ENCODE data around the gene TMTC3.
"Not testable (repeated sequence)": the region's sequence is repeated elsewhere in the genome, so short reads cannot be mapped to it uniquely, and the experiment has no call there.

The TMTC3 gene

DNA sequence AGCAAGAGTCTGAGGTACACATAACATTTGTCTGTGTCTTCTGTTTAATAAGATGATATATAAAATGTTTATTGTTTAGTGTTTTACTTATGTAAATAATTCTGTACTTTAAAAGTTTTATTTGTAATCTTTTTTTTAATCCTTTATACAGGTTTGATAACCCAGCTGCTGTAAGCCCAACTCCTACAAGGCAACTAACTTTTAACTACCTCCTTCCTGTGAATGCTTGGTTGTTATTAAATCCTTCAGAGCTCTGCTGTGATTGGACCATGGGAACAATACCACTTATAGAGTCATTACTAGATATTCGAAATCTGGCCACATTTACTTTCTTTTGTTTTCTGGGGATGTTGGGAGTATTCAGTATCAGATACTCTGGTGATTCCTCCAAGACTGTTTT lies 24.1 kb downstream of the TMTC3 start:
- DNase-seq (ENCODE audit: low read depth in 2 of 2) = no peak

DNA sequence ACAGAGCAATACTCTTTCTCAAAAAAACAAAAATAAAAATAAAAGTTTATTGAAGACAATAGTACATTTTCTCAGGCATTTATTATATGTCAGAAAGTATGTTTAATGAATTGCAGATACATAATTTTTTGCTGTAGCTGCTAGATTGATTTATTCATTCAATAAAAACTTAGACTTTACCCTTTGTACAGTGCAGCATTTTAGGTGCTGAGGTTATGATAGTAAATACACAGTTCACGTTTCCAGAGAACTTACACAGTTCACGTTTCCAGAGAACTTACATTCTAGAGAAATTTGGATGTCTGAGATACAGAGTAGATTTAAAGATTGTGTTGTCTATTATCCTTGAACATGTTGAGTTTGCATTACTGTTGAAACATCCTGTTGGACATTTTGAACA lies 25.3 kb downstream of the TMTC3 start:
- DNase-seq (ENCODE audit: low read depth in 2 of 2) = no peak

DNA sequence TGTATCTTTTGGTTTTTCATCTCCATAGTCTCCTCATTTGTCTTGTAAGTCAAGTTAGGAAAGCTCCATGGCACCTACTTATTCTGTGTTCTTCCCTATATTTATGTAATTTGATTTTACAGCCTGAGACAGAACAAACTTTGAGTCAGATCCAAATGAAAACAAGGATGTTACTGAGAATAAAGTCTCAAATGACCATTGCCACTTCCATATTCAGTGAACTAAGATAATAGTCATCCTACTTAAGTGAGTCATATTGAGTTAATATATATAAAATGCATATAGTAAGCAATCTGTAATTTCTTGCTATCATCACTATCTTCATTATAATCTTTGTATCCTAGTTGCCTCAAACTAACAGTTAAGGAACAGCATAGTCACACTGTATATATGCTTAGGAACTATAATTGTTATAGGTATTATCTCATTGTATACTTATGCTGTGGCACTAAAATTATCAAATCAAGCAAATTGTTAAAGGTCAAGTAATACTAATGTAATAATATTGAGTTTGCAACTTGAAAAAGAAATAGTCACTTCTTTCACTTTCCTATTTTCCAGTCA lies 30.8 kb downstream of the TMTC3 start:
- no peak for DNase-seq (ENCODE audit: low read depth in 2 of 2)

DNA sequence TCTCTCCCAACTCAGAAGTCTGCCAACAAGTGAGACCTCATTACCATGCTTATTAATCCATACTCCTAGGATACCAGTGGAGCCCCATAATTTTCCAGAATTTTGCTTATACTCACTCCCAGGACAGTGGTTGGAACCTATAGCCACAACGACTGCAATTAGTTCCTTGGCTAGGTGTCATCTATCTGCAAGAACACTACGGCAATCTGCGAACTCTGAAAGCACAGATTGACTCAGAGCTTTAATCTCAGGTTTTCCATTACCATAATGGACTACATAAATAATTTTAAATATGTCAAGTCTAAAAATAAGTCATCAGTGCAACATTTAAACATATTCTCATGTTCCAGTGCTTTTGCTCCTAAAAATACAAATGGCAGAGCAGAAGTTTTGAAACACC lies 33.4 kb downstream of the TMTC3 start:
- DNase-seq (ENCODE audit: low read depth in 2 of 2) = no peak

DNA sequence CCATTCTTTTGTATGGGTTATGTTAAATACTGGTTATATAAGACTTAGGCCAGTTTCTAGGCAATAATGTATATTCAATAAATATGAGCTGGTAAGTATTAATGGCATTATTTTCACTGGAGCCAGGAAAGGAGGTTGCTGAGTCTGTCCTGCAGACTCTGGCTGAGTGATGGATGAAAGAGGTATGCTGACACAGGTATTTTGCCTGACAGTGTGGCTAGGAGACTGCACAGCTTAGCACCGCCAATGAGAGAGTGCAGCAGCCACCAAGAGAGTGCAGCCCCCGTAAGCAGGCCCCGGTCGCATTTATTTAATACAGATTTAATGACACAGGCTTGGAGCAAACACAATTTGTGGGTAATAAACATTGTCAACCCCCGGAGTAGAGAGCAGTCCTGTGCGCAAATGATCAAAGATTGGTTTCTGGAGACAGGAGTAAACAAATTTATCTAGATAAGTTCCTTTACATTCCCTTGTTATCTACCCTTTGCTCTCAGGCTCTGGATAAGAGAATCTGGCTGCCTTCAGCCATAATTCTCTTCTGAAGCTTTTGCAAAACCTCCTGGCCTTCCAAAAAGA lies 37.4 kb downstream of the TMTC3 start:
- DNase-seq (ENCODE audit: low read depth in 2 of 2) = no peak

DNA sequence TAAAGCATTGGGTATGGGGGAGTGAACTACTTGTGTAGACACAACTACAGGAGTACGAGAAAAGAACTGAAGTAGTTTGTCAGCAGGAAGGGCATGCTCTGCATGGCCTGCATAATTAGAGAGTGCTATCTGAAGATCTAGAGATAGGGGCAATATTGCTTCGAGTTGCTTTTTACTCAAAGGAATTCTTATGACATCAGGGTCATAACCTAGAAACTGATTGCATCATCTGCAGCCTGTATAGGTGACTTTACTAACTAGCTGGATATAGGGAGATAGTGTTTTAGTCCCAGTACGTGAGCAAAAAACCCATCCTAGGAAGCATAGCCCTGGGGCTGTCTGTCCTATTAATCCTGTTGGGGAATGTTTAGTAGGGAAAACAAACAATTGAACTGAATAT lies 39.8 kb downstream of the TMTC3 start:
- DNase-seq (ENCODE audit: low read depth in 2 of 2) = no peak

DNA sequence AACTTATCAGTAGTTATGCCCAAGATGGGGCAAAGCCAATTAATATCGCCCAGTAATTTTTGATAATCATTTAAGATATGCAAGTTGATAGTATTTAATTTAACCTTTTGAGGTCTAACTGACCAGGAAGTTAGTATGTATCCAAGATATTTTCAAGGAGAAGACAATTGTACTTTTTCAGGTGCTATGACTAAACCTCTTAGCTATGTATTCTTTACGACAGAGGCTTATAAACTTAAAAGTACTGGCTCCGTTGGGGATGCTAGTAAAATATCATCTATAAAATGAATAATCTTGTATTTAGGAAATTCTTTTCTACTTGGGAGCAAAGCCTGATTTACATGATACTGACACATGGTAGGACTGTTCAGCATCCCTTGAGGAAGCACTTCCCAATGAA lies 40.3 kb downstream of the TMTC3 start:
- DNase-seq (ENCODE audit: low read depth in 2 of 2) = no peak

DNA sequence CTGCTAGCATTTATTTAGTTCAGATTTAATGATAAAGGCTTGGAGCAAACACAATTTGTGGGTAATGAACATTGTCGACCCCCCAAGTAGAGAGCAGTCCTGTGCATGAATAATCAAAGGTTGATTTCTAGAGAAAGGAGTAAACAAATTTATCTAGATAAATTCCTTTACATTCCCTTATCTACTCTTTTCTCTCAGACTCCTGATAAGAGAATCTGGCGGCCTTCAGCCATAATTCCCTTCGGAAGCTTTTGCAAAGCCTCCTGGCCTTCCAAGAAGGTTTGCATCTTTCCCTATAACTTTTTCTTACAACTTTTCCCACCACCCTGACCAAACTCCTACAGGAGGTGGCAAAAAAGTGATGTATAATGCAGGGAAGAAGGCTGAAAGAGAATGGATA lies 42.1 kb downstream of the TMTC3 start:
- no peak for DNase-seq (ENCODE audit: low read depth in 2 of 2)

DNA sequence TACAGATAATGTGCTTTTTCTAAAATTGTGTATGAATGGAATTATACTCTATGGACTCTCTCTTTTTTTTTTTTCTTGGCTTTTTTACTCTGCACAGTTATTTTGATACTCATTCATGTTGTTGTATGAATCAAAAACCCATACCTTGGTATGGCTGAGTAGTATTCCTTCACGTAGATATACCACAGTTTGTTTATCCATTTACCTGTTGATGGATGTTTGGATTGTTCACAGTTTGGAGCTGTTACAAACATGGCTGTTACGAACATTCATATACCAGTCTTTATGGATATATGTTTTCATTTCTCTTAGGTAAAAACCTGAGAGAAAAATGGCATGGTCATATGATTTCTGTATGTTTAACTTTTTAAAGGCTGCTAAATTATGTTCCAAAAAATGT lies 43.2 kb downstream of the TMTC3 start:
- DNase-seq (ENCODE audit: low read depth in 2 of 2) = no peak

DNA sequence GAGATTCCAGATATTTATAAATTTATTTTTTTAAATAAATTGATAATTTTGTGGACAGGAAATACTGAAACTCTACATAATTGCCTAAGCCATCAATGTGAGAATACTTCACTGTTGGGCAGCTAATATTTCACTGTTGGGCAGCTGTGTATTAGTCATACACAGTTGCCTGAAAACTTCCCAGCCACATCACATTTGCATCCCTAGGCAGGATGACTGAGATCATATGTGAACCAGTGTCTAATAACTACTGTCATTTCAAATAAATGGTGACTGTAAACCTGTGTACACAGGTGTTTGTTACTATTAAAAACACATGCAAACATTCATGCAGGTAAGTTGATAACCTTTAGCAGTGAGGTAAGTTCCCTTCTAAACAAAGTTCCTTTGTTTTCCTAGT lies 43.9 kb downstream of the TMTC3 start:
- DNase-seq (ENCODE audit: low read depth in 2 of 2) = no peak

DNA sequence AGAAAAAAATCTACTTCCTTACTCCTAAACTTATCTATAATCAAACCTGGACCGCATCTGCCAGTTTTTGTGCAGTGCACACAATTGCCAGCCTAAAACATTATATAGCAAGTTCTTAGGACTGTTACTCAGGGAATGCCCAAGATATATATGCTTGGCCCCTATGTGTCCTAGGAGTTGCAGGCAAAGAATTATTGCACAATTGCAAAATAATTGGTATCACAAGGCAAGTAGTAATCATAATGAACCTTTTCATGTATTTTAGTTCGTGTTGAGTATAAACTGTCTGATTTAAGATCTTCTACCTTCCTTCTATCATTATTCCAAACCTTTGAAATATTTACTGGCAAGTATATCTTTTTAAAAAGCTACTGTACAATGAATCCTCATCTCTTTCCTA lies 45.5 kb downstream of the TMTC3 start:
- DNase-seq (ENCODE audit: low read depth in 2 of 2) = no peak

DNA sequence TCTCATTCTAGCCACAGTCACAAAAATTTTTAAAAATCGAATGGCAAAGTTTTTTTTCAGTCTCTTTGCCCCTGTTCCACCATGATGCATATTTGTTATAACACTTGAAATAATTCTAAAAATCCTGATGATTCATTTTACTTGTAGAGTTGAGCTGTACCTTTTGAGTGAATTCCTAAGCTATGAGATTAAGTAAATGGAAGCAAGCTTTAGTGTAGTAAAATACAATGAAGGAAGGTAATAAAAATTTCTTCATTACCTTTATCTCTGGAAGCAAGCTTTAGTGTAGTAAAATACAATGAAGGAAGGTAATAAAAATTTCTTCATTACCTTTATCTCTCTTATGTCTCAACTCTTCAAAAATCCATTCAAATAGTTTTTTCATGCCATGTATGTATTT lies 46.1 kb downstream of the TMTC3 start:
- DNase-seq (ENCODE audit: low read depth in 2 of 2) = no peak

DNA sequence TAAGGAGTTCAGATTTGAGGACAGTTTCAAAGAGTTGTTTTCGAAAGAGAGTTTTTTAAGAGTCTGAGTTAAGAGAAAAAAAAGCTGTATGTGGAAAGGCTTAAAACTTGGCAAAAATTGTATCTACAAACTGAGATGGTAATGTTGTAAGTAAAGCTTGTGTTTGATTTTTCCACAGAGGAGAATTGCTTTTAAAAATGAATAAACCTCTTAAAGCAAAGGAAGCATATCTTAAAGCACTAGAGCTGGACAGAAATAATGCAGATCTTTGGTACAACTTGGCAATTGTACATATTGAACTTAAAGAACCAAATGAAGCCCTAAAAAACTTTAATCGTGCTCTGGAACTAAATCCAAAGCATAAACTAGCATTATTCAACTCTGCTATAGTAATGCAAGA lies 50.3 kb downstream of the TMTC3 start:
- no peak for DNase-seq (ENCODE audit: low read depth in 2 of 2)

DNA sequence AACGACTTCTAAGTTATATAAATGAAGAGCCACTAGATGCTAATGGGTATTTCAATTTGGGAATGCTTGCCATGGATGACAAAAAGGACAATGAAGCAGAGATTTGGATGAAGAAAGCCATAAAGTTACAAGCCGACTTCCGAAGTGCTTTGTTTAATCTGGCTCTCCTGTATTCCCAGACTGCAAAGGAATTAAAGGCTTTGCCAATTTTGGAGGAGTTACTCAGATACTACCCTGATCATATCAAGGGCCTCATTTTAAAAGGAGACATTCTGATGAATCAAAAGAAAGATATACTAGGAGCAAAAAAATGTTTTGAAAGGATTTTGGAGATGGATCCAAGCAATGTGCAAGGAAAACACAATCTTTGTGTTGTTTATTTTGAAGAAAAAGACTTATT lies 52.8 kb downstream of the TMTC3 start:
- DNase-seq (ENCODE audit: low read depth in 2 of 2) = no peak

DNA sequence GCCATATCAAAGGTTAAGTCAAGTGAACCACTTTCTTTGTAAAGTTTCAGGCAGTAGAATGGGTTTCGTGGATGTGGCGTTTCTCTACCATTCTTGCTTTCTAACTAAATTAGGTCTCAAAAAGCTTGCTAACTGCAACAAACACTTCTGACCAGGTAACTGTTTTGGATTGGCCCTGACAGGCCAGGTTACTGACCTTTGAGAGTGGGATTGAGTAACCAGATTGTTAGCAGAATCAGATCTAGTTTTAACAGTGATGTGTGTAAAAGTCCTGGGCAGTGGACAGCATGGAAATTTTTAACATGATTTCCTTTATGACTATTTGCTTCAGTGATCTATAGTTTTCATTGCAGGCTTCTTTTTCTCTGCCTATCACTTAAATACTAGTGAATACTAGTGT lies 57.9 kb downstream of the TMTC3 start:
- no peak for DNase-seq (ENCODE audit: low read depth in 2 of 2)

DNA sequence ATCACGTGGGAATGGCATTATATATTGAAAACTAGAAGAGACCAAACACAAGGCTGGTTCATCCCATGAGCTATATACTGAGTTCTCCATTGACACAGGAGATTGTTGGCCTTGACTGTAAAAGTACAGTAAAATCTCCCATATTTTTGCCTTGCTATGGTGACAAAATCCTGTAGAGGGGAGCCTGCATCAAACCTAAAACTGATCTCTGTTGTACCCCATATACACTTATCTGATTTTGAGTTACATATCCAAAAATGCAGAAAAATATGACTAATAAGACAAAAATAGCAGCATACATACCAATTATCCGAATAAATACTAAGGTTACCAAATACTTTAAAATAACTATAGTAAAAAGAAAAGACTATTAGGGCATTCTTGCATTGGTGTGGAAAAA lies 60.4 kb downstream of the TMTC3 start:
- DNase-seq (ENCODE audit: low read depth in 2 of 2) = no peak

DNA sequence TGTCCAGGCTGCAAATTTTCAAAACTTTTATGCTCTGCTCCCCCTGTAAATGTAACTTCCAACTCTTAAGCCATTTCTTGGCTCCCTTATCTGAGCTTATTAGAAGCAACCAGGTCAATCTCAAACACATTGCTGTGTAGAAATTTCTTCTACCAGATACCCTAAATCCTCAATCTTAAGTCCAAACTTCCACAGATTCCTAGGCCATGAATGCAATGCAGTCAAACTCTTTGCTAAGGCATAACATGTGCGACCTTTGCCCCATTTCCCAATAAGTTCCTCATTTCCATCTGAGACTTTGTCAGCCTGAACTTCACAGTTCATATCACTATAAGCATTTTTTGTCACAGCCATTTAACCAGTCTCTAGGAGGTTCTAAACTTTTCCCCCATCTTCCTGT lies 64.5 kb downstream of the TMTC3 start:
- no peak for DNase-seq (ENCODE audit: low read depth in 2 of 2)

DNA sequence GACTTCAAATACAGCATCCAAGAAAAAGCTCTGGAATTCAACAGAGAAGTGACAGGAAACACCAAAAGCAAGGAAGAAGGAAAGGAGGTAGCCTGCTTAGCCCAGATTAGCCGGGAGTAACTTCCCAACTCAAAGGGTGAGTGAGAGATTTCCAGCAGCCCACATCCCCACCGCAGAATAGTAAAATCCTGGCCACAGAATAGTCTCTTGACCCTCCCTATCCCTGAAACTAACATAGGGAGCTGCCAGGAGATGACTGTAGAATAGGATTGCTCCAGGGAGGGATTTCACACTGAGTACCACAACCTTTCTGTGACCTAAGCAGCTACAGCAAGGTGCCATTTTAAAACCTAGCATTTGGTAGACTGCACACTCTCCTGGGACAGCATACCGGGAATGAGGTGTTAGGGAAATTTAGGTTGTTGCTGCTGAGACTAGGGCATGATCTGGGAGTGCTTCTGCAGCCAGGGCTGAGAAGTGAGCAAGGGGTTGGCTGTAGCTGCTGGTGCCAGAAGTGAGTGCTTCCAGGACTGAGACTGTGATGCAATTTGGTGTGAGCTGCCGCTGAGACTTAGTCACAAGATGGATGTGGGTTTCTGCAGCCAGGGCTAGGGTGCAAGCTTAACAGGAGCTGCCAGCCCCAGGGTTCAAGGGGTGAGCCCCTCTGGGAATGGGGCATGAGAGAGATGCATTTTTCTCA lies 66.0 kb downstream of the TMTC3 start:
- DNase-seq (ENCODE audit: low read depth in 2 of 2) = no peak

DNA sequence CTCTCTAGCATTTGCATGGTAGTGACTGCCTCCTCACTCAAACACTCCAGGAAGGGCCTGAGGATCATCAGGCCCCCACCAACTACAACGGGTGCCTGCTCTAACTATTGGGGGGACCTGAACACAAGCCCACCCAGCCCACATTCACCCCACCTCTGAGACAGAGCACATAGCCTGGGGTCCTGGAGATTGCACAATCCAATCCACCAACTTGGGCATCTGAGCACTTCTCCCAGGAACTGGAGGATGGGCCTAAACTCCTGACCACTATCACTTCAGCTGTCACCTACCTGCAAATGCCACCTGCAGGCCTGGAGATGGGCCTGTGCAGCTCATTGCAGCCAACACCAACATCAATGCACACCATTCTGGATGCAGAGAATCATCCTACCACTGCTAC lies 66.6 kb downstream of the TMTC3 start:
- no peak for DNase-seq (ENCODE audit: low read depth in 2 of 2)

DNA sequence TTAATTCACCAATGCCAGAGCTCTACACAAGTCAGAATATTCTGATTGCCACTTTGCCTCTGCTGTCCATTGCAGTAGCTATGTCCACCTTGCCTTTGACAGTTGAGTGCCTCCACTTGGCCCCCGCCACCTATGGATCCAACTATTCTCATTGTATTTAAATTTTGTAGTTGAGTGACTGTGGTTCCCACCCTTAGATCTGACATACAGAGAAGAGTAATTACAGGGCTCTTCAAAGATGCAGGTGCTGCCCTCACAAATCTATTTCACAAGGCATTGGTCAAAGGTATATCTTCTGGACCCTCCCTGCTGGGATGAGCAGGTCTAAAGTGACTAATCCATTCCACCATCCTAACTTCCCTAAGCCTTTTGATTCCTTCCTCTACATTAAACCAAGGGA lies 68.2 kb downstream of the TMTC3 start:
- DNase-seq (ENCODE audit: low read depth in 2 of 2) = not testable (repeated sequence)

DNA sequence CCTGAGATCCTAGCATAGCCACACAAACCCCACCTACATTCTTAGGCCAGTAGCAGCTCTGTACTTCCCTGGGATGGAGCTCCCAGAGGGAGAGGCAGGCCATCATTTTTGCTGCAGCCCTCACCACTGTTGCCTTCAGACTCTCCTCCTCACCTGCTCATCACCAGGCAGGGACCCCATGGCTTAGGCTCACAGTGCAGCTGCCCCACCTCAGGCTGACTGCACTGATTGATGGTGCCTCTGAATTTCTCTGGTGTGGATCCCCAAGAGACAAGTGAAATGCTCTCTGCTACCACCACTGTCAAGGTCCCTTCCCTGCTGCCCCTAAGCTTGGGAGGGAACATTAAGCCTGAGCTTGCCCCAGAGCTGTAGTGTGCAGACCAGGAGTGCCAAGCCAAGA lies 76.2 kb downstream of the TMTC3 start:
- no peak for DNase-seq (ENCODE audit: low read depth in 2 of 2)

DNA sequence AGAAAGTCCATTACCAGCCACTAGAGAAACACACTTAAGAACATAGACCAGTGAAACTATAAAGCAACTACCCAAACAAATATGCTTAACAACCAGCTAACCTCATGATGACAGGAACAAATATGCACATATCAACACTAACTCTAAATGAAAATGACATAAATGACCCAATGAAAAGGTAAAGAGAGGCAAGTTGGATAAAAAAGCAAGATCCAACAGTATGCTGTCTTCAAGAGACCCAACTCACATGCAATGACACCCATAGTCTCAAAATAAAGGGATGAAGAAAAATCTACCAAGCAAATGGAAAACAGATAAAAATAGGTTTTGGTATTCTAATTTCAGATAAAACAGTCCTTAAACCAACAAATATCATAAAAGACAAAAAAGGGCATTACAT lies 77.8 kb downstream of the TMTC3 start:
- no peak for DNase-seq (ENCODE audit: low read depth in 2 of 2)

DNA sequence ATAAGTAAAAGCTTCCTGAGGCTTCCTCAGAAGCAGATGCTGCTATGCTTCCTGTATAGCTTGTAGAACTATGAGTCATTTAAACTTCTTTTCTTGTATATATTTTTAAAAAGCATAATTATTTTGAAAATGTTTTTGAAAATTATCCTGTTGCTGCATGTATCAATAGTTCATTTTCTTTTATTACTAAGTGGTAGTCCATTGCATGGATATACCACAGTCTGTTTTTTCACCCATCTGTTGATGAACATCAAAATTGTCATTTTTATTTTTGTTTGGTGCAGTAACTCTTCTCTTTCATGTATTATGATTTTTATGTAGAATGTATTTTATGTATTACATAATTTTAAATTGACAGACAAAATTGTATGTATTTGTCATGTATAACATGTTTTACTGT lies 81.4 kb downstream of the TMTC3 start:
- DNase-seq (ENCODE audit: low read depth in 2 of 2) = no peak

DNA sequence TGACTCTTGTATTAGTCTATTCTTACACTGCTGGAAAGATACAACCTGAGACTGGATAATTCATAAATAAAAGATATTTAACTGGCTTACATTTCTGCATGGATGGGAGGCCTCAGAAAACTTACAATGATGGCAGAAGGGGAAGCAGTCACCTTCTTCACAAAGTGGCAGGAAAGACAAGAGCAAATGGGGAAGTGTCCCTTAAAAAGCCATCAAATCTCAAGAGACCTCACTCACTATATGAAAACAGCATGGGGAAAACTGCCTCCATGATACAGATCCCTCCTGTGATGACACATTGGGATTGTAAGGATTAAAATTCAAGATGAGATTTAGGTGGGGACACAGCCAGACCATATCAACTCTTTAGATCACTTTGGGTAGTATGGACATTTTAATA lies 83.7 kb downstream of the TMTC3 start:
- DNase-seq (ENCODE audit: low read depth in 2 of 2) = no peak
